Measurements from ENCODE around the gene OCEL1. TPM values are rescaled to one million over a fixed set of nuclear protein-coding genes. Genes with fewer than 3 reads are reported as not detected.

OCEL1 gene
- total and polyA plus RNA-seq, 2 of the 13 experiments (the other 11 are each of a cell fraction or from before 2014, with no cell fraction given): 10.6 to 17.2 TPM

GRCh38 chr19:17215127-17215971 is 10.7 kb upstream of the OCEL1 start, which contains the start of gene USE1 (continued):
- TF ChIP-seq, protein P1, sequence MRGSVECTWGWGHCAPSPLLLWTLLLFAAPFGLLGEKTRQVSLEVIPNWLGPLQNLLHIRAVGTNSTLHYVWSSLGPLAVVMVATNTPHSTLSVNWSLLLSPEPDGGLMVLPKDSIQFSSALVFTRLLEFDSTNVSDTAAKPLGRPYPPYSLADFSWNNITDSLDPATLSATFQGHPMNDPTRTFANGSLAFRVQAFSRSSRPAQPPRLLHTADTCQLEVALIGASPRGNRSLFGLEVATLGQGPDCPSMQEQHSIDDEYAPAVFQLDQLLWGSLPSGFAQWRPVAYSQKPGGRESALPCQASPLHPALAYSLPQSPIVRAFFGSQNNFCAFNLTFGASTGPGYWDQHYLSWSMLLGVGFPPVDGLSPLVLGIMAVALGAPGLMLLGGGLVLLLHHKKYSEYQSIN (CRISPR knock-in tag; IDR thresholded peaks at IDR 0.05; ENCODE audit: borderline replicate concordance): no peak
- TF ChIP-seq ZNF614 (CRISPR knock-in tag; IDR thresholded peaks at IDR 0.05; ENCODE audit: borderline replicate concordance) (peak; percentile 72; the same call in 1 of the 2 replicates), ZNF207 (IDR thresholded peaks at IDR 0.05; ENCODE audit: borderline replicate concordance) (no peak), ZNF776 (CRISPR knock-in tag; IDR thresholded peaks at IDR 0.05) (peak; percentile 86), PRPF4 (IDR thresholded peaks at IDR 0.05; ENCODE audit: low read depth, low read length, poor library complexity, severe bottlenecking) (no peak), TGIF2 (CRISPR knock-in tag; IDR thresholded peaks at IDR 0.05) (peak; percentile 60; the same call in 1 of the 2 replicates), ZNF530 (CRISPR knock-in tag; IDR thresholded peaks at IDR 0.05; ENCODE audit: low read depth) (no peak), GTF2F1 (IDR thresholded peaks at IDR 0.05; ENCODE audit: low read length) (no peak; the same call in 1 of the 2 replicates), ARID2 (CRISPR knock-in tag; IDR thresholded peaks at IDR 0.05; ENCODE audit: borderline replicate concordance) (no peak), SRSF4 (IDR thresholded peaks at IDR 0.05; ENCODE audit: low read depth, low read length, poor library complexity, severe bottlenecking) (no peak), AGO1 (IDR thresholded peaks at IDR 0.05; ENCODE audit: low read depth, low read length, poor library complexity, severe bottlenecking) (peak; percentile 64), ZNF512B (CRISPR knock-in tag; IDR thresholded peaks at IDR 0.05; ENCODE audit: borderline replicate concordance) (no peak), IRF9 (CRISPR knock-in tag; IDR thresholded peaks at IDR 0.05; ENCODE audit: borderline replicate concordance) (peak; percentile 72; the same call in 1 of the 2 replicates), RBAK (CRISPR knock-in tag; IDR thresholded peaks at IDR 0.05) (no peak), ZKSCAN8 (CRISPR knock-in tag; IDR thresholded peaks at IDR 0.05; ENCODE audit: borderline replicate concordance) (no peak; the same call in 1 of the 2 replicates), FOXC1 (CRISPR knock-in tag; IDR thresholded peaks at IDR 0.05; ENCODE audit: borderline replicate concordance) (no peak; the same call in 1 of the 2 replicates), PHF20 (CRISPR knock-in tag; IDR thresholded peaks at IDR 0.05) (peak; percentile 94), ARNT (IDR thresholded peaks at IDR 0.05) (no peak), E2F1 (CRISPR knock-in tag; IDR thresholded peaks at IDR 0.05) (peak; percentile 62), GABPA (IDR thresholded peaks at IDR 0.05; ENCODE audit: low read depth, low read length) (peak; percentile 83), GABPA (CRISPR knock-in tag; IDR thresholded peaks at IDR 0.05; ENCODE audit: low read depth) (peak; percentile 98), ZNF556 (CRISPR knock-in tag; IDR thresholded peaks at IDR 0.05; ENCODE audit: borderline replicate concordance) (no peak; the same call in 1 of the 2 replicates)
- TF ChIP-seq, protein P2, sequence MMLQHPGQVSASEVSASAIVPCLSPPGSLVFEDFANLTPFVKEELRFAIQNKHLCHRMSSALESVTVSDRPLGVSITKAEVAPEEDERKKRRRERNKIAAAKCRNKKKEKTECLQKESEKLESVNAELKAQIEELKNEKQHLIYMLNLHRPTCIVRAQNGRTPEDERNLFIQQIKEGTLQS (CRISPR knock-in tag; IDR thresholded peaks at IDR 0.05): no peak

Data from HepG2 (cell line).